Measurements from ENCODE around the gene TPO. TPM values are rescaled to one million over a fixed set of nuclear protein-coding genes. Genes with fewer than 3 reads are reported as not detected.

TPO gene
- total RNA-seq, 1 donor from 2014 or later, result not detected

DNA sequence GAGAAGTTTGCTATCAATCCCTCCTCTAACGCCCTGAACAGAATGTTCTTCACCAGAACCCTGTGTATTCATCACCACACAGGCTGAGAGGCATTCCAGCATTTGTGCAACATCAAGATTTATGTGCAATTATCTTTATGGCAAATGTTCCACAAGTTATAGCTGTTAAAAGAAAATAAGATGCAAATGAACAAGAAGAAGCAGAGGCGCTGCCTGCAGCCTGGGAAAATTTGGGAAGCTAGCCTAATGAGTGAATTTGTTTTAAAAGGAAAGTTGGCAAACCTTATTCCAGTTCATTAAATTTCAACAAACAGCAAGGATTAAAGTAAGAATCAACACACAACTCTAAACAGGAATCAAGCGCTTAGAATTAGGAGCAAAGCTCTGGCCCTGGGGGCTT lies 5.3 kb downstream of the TPO start:
- Mint-ChIP-seq H3K27ac (no peak overlapping the region), H3K36me3 (ENCODE audit: low read depth) (no peaks in the 10 kb centered on the region), H3K4me3 (no peak overlapping the region), H3K4me1 (no peaks in the 10 kb centered on the region), H3K27me3 (no peaks in the 10 kb centered on the region), H3K9me3 (no peaks in the 10 kb centered on the region)
- no peak for DNase-seq
- intact Hi-C loops (cut with micrococcal nuclease), result no loop called here

DNA sequence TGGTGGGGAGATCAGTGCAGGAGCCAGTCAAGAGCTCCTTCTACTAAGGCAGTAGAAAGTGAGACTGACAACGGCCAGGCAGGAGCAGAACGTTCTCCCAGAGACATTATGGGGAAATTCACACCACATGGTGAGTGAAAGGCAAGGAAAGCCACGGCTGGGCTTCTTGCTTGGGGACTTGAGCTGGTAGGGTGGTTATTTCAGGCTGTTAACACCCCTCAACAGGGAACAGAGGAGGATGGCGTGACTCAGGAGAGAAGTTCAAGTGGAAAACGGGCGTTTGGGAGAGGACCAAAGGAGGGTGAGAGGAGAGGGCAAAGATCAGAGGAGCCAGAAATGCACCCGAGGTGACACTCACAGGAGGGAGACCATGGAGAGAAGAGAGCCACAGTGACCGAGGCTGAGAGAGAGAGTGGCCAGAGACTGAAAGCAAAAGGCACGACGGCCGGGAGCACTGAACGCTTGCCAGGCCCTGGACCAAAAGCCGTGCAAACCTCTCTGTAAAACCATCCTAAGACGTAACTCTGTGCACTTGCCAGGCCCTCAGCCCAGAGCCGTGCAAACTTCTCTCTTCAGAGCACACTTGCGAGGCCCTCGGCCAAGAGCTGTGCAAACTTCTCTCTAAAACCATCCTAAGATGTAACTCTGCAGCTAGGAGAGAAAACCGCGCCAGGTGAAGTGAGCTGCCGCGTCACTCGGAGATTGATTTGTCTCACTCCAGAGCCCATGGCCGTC lies 7.7 kb downstream of the TPO start:
- no peaks in the 10 kb centered on the region for H3K36me3 Mint-ChIP-seq (ENCODE audit: low read depth)
- H3K27ac Mint-ChIP-seq, result no peak overlapping the region
- DNase-seq, result no peak
- H3K4me1 Mint-ChIP-seq, result no peaks in the 10 kb centered on the region
- intact Hi-C loops (cut with micrococcal nuclease), result no loop called here
- H3K27me3 Mint-ChIP-seq, result peaks cover 3% of the 10 kb centered on the region
- no peaks in the 10 kb centered on the region for H3K9me3 Mint-ChIP-seq
- H3K4me3 Mint-ChIP-seq, result no peak overlapping the region

GRCh38 chr2:1421731-1422130 lies 8.5 kb downstream of the TPO start:
- Mint-ChIP-seq H3K27ac (no peak overlapping the region), H3K4me1 (no peaks in the 10 kb centered on the region), H3K27me3 (peaks cover 3% of the 10 kb centered on the region), H3K9me3 (no peaks in the 10 kb centered on the region), H3K4me3 (no peak overlapping the region), H3K36me3 (ENCODE audit: low read depth) (no peaks in the 10 kb centered on the region)
- DNase-seq, result no peak
- intact Hi-C loops (cut with micrococcal nuclease), result no loop called here

- DNase-seq, result no peak
- Mint-ChIP-seq H3K27me3 (peaks cover 3% of the 10 kb centered on the region), H3K4me1 (no peaks in the 10 kb centered on the region), H3K4me3 (no peak overlapping the region), H3K27ac (no peak overlapping the region), H3K9me3 (no peaks in the 10 kb centered on the region), H3K36me3 (ENCODE audit: low read depth) (no peaks in the 10 kb centered on the region)
- intact Hi-C loops (cut with micrococcal nuclease), result no loop called here
Observed at GRCh38 chr2:1422131-1422530, 8.9 kb downstream of the TPO start.

DNA sequence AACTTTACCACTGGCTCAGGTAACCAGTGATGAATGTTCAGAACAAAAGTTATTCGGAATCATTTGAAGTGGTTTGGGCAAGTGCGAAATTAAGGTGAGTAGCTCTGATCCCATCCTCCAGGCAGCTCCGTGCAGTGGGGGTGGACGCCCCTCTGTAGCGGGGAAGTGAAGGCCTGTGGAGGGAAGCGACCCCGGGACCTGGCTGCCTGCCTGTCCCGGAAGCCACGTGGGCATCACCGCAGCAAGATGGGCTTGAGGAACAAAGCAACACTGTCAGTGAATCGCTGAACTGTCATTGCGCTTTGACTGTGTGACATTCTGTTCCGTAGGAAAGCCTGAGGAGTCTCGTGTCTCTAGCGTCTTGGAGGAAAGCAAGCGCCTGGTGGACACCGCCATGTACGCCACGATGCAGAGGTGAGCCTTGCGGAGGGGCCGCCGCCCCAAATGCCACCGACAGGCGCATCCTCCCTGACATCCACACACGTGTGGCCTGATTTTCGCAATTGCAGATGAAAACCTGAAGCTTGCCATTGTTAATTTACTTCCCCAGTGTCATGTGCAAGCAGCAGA lies 9.5 kb downstream of the TPO start:
- no peak overlapping the region for H3K4me3 Mint-ChIP-seq
- no peaks in the 10 kb centered on the region for H3K4me1 Mint-ChIP-seq
- no peaks in the 10 kb centered on the region for H3K9me3 Mint-ChIP-seq
- H3K36me3 Mint-ChIP-seq (ENCODE audit: low read depth), result no peaks in the 10 kb centered on the region
- DNase-seq, result no peak
- peaks cover 3% of the 10 kb centered on the region for H3K27me3 Mint-ChIP-seq
- intact Hi-C loops (cut with micrococcal nuclease), result no loop called here
- no peak overlapping the region for H3K27ac Mint-ChIP-seq

DNA sequence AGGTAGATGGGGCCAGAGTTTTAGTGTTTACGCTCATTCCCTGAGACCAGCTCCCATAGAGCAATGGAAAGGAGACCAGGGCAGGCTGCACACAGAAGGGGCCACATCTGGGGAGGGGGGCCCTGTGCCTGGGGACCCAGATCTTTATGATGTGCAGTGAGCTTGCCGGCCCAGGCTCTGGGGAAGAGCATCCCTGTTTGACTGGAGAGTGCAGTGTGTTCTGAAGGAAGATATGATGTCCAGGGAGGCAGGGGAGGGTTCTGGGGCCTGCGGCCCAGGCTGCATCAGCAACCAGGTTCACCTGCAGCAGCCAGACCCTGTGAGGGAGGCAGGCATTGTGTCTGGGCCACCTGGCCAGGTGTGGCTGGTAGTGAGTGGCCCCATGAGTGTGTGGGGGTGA lies 13.8 kb downstream of the TPO start:
- H3K36me3 Mint-ChIP-seq (ENCODE audit: low read depth), result no peaks in the 10 kb centered on the region
- DNase-seq, result no peak
- no peak overlapping the region for H3K4me3 Mint-ChIP-seq
- intact Hi-C loops (cut with micrococcal nuclease), result no loop called here
- H3K9me3 Mint-ChIP-seq, result no peaks in the 10 kb centered on the region
- no peaks in the 10 kb centered on the region for H3K4me1 Mint-ChIP-seq
- H3K27me3 Mint-ChIP-seq, result peaks cover 3% of the 10 kb centered on the region
- H3K27ac Mint-ChIP-seq, result no peak overlapping the region

DNA sequence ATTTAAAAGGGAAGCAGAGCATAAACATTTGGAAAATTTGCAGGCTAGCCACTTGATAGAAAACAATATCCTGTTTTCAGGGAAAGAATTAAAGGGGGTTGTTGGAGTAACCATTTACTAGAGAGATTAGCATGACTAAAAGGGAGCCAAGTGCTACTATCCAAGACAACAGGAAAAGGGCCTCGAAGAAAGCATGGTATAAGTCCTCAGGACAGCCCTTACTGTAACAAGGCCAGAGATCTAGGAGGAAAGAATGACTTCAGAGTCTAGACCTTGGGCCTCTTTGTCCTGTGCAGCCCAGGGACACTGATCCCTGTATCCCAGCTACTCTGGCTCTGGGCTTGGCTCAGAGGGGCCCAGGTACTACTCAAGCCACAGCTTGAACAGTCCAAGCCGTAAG lies 16.6 kb downstream of the TPO start:
- no peaks in the 10 kb centered on the region for H3K9me3 Mint-ChIP-seq
- intact Hi-C loops (cut with micrococcal nuclease), result no loop called here
- H3K4me3 Mint-ChIP-seq, result no peak overlapping the region
- H3K27me3 Mint-ChIP-seq, result no peaks in the 10 kb centered on the region
- DNase-seq, result no peak
- no peaks in the 10 kb centered on the region for H3K36me3 Mint-ChIP-seq (ENCODE audit: low read depth)
- no peak overlapping the region for H3K27ac Mint-ChIP-seq
- H3K4me1 Mint-ChIP-seq, result no peaks in the 10 kb centered on the region

GRCh38 chr2:1430491-1430890 lies 17.2 kb downstream of the TPO start:
- no peaks in the 10 kb centered on the region for H3K9me3 Mint-ChIP-seq
- intact Hi-C loops (cut with micrococcal nuclease), result no loop called here
- no peaks in the 10 kb centered on the region for H3K36me3 Mint-ChIP-seq (ENCODE audit: low read depth)
- H3K27ac Mint-ChIP-seq, result no peak overlapping the region
- no peaks in the 10 kb centered on the region for H3K27me3 Mint-ChIP-seq
- no peaks in the 10 kb centered on the region for H3K4me1 Mint-ChIP-seq
- H3K4me3 Mint-ChIP-seq, result no peak overlapping the region
- no peak for DNase-seq

DNA sequence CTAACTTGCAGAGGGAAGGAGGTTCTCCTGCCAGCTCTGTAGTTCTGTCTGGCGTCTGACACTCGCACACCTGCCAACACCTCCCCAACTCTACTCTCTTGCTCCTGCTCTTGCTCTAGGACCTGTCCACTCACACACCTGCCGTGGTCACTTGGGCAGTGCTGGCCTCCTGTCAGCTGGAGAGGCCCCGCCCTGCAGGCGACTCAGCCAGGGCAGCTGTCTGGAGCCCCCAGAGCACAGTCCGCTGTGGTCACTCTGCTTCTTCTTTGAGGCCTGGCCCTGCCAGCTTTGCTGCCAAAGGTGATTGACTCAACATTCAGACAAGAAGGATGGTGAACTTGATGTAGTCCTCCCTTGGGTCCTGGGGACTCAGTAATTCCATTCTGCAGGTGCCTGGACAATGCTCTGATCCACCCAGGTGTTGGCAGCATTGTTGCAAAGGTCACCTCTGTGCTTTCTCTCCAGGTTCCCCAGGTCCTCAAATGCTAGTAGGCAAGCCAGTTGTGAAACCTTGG lies 18.7 kb downstream of the TPO start:
- no peaks in the 10 kb centered on the region for H3K27me3 Mint-ChIP-seq
- H3K27ac Mint-ChIP-seq, result no peak overlapping the region
- no peaks in the 10 kb centered on the region for H3K36me3 Mint-ChIP-seq (ENCODE audit: low read depth)
- no peaks in the 10 kb centered on the region for H3K9me3 Mint-ChIP-seq
- intact Hi-C loops (cut with micrococcal nuclease), result no loop called here
- DNase-seq, result no peak
- no peak overlapping the region for H3K4me3 Mint-ChIP-seq
- no peaks in the 10 kb centered on the region for H3K4me1 Mint-ChIP-seq

GRCh38 chr2:1432726-1433125 lies 19.5 kb downstream of the TPO start:
- Mint-ChIP-seq H3K4me3 (no peak overlapping the region), H3K9me3 (no peaks in the 10 kb centered on the region), H3K4me1 (no peaks in the 10 kb centered on the region), H3K27ac (no peak overlapping the region), H3K27me3 (no peaks in the 10 kb centered on the region), H3K36me3 (ENCODE audit: low read depth) (no peaks in the 10 kb centered on the region)
- DNase-seq, result no peak
- intact Hi-C loops (cut with micrococcal nuclease), result no loop called here

DNA sequence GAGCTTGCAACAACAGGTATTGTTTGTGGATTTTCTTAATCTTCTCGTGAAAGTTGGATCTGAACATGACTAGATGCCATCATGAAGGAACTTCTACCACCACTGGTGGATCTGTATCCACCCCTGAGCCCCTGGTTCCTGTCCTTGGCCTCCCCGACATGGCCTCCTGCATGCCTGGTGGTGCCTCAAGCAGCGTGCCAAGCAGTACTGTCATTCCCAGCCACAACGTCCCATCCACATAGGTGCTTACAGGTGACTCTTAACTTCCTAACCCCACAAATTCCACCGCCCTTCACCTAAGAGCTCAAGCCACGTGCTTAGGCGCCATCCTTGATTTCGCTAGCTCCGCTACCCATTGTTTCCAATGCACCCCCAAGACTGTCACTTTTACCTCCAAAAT lies 23.1 kb downstream of the TPO start:
- intact Hi-C loops (cut with micrococcal nuclease), result no loop called here
- no peak overlapping the region for H3K4me3 Mint-ChIP-seq
- DNase-seq, result no peak
- H3K27me3 Mint-ChIP-seq, result no peaks in the 10 kb centered on the region
- no peaks in the 10 kb centered on the region for H3K9me3 Mint-ChIP-seq
- H3K4me1 Mint-ChIP-seq, result no peaks in the 10 kb centered on the region
- no peak overlapping the region for H3K27ac Mint-ChIP-seq
- no peaks in the 10 kb centered on the region for H3K36me3 Mint-ChIP-seq (ENCODE audit: low read depth)

- Mint-ChIP-seq H3K36me3 (ENCODE audit: low read depth) (no peaks in the 10 kb centered on the region), H3K4me1 (no peaks in the 10 kb centered on the region), H3K4me3 (no peak overlapping the region), H3K27me3 (no peaks in the 10 kb centered on the region), H3K27ac (no peak overlapping the region), H3K9me3 (no peaks in the 10 kb centered on the region)
- intact Hi-C loops (cut with micrococcal nuclease), result no loop called here
- DNase-seq, result no peak
Observed at GRCh38 chr2:1437101-1437500, 23.8 kb downstream of the TPO start.

DNA sequence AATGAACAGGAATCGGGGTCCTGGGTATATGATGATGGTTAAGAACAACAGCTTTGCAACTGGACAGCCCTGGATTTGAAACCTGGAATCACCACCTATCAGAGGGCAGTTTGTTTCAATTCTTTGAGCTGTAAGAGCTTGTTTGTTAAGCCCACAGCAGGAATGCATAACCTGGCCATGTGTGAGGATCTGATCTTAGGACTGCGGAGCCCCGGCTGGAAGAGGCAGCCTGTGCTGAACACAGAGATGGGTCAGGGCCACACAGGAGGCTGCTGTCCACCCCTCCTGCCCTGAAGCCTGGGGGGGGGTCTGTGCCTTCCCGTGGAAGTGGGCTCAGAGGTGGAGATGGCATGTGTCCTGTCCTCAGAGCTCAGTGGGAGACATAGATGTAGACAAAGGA lies 24.3 kb downstream of the TPO start:
- intact Hi-C loops (cut with micrococcal nuclease), result no loop called here
- no peak for DNase-seq
- H3K36me3 Mint-ChIP-seq (ENCODE audit: low read depth), result no peaks in the 10 kb centered on the region
- H3K27me3 Mint-ChIP-seq, result no peaks in the 10 kb centered on the region
- no peaks in the 10 kb centered on the region for H3K4me1 Mint-ChIP-seq
- H3K4me3 Mint-ChIP-seq, result no peak overlapping the region
- no peaks in the 10 kb centered on the region for H3K9me3 Mint-ChIP-seq
- no peak overlapping the region for H3K27ac Mint-ChIP-seq

GRCh38 chr2:1438972-1439371 lies 25.7 kb downstream of the TPO start:
- H3K36me3 Mint-ChIP-seq (ENCODE audit: low read depth), result no peaks in the 10 kb centered on the region
- H3K4me1 Mint-ChIP-seq, result no peaks in the 10 kb centered on the region
- H3K4me3 Mint-ChIP-seq, result no peak overlapping the region
- no peak for DNase-seq
- H3K27me3 Mint-ChIP-seq, result no peaks in the 10 kb centered on the region
- H3K27ac Mint-ChIP-seq, result no peak overlapping the region
- intact Hi-C loops (cut with micrococcal nuclease), result no loop called here
- peaks cover 8% of the 10 kb centered on the region for H3K9me3 Mint-ChIP-seq

GRCh38 chr2:1440581-1440980 lies 27.3 kb downstream of the TPO start:
- DNase-seq, result no peak
- H3K27ac Mint-ChIP-seq, result no peak overlapping the region

More at GRCh38 chr2:1440581-1440980, 27.3 kb downstream of the TPO start:
- H3K27me3 Mint-ChIP-seq, result no peaks in the 10 kb centered on the region
- no peaks in the 10 kb centered on the region for H3K36me3 Mint-ChIP-seq (ENCODE audit: low read depth)
- H3K4me1 Mint-ChIP-seq, result no peaks in the 10 kb centered on the region
- H3K9me3 Mint-ChIP-seq, result peaks cover 11% of the 10 kb centered on the region
- intact Hi-C loops (cut with micrococcal nuclease), result no loop called here
- no peak overlapping the region for H3K4me3 Mint-ChIP-seq
